ENCODE results near the gene KISS1R.

Gene KISS1R

DNA sequence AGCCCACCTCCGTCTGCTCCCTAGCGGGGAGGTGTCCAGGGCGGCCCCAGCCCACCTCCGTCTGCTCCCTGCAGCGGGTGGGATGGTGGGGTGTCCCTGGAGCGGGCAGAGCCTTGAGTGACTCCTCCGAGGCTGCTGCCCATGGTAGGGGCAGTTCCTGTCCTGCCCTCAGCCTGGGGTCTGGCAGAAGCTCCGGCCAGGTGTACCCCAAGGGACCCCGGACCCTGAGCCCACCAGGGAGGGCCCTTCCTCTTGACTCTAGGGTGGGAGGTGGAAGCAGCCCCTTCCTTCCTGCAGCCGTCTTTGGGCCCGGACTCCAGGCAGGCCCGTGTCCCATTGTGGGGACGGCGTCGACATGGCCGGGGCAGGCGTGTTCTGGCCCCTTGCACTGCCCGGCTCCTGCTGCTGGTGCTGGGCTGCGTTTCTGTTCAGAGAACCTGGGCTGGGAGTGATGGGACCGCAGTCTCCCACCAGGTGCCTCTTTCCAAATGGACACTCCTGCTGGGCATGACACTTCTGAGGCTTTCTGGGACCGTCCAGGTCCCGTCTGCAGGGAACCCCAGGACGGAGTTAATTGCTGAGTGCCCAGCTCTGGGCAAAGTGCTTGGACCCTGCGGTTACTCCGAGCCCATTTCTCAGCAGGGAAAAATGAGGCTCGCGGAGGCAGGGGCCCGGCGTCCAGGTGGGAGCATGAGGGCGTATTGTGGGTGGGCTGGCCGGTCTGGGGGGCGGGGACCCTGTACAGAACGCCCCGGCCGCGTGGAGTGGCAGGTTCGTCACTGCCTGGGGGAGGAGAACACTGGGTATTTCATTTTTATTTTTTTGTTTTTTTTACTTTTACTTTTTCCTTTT is 28.5 kb downstream of the KISS1R start:
- no peak overlapping the region for H3K4me3 ChIP-seq (ENCODE audit: control insufficient read depth in 1 of 7, extremely low read depth in 1 of 7, insufficient read depth in 4 of 7, low read depth in 2 of 7, low read length in 6 of 7)
- peaks cover 0 to 56% (median 54%) of the 10 kb centered on the region in 4 experiments for H3K4me1 ChIP-seq (ENCODE audit: control extremely low read depth in 1 of 4, control insufficient read depth in 4 of 4, insufficient read depth in 4 of 4, low read length in 3 of 4)
- H3K36me3 ChIP-seq (ENCODE audit: control insufficient read depth in 4 of 4, insufficient read depth in 4 of 4, low read length in 3 of 4) = peaks cover 0 to 31% (median 3%) of the 10 kb centered on the region in 4 experiments
- no peak for DNase-seq
- H3K9me3 ChIP-seq (ENCODE audit: control extremely low read depth in 1 of 5, control insufficient read depth in 4 of 5, insufficient read depth in 2 of 5, low read depth in 1 of 5, low read length in 4 of 5) = no peaks in the 10 kb centered on the region
- H3K27me3 ChIP-seq (replicated peaks in 2 of 5; ENCODE audit: control insufficient read depth in 4 of 5, insufficient read depth in 5 of 5, low read length in 4 of 5) = no peaks in the 10 kb centered on the region
- CTCF ChIA-PET = interaction anchor here (1.0 to 2.1 kb wide), 4 partner anchors 10 to 24 kb away, joined by 3 to 10 read pairs (median 3); no protein-coding TSS in a partner anchor
- POLR2A ChIA-PET = no interaction called here
- H3K27ac ChIP-seq (ENCODE audit: insufficient read depth in 1 of 2, low read depth in 1 of 2, low read length in 2 of 2, poor library complexity in 1 of 2, severe bottlenecking in 2 of 2) = no peak overlapping the region
- 95% methylated on average over 27 of the region's 37 CpGs for WGBS (ENCODE audit: insufficient coverage)

DNA sequence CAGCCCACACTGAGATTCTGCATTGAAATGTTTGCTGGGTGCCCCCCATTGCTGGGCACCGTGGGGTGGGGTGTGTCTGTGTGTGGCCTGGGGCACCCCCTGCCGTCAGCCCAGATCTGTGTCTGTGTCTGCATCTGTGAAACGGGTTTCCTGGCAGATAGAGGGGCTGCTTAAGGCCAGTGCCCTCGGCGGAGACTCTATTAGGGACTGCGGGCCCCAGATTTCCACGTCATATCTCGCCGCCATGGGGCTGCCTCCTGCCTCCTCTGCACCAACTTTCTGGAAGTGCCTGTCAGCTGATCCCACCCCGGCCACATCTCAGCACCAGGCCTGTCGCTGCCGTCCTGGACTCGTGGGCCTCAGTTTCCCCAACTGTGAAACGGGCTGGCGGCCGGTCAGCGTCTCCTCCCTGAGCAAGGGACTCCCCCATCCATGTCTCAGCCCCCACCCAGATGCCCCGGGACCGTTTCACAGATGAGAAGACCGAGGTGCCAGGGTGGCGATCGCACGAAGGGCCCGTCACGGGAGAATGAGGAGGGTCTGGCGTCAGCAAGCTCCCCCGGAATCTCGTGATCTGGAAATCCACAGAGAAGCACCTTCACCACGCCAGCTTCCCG is 30.1 kb downstream of the KISS1R start:
- ChIA-PET CTCF (interaction anchor here (0.5 to 2.1 kb wide), 6 partner anchors 12 to 85 kb away, joined by 3 to 10 read pairs (median 3); no protein-coding TSS in a partner anchor), POLR2A (interaction anchor here (0.6 to 1.3 kb wide), 3 partner anchors 13 to 31 kb away, joined by 3 to 5 read pairs (median 5); no protein-coding TSS in a partner anchor)
- H3K9me3 ChIP-seq (ENCODE audit: control extremely low read depth in 1 of 5, control insufficient read depth in 4 of 5, insufficient read depth in 2 of 5, low read depth in 1 of 5, low read length in 4 of 5) = no peaks in the 10 kb centered on the region
- H3K4me3 ChIP-seq (ENCODE audit: control insufficient read depth in 1 of 7, extremely low read depth in 1 of 7, insufficient read depth in 4 of 7, low read depth in 2 of 7, low read length in 6 of 7) = peak overlapping the region in 2 of 7 experiments; percentile 11 to 28
- 51% methylated on average over 28 of the region's 30 CpGs for WGBS (ENCODE audit: insufficient coverage)
- H3K27ac ChIP-seq (ENCODE audit: insufficient read depth in 1 of 2, low read depth in 1 of 2, low read length in 2 of 2, poor library complexity in 1 of 2, severe bottlenecking in 2 of 2) = no peak overlapping the region
- no peak for DNase-seq
- peaks cover 0 to 19% (median 3%) of the 10 kb centered on the region in 4 experiments for H3K36me3 ChIP-seq (ENCODE audit: control insufficient read depth in 4 of 4, insufficient read depth in 4 of 4, low read length in 3 of 4)
- no peaks in the 10 kb centered on the region for H3K27me3 ChIP-seq (replicated peaks in 2 of 5; ENCODE audit: control insufficient read depth in 4 of 5, insufficient read depth in 5 of 5, low read length in 4 of 5)
- peaks cover 0 to 53% (median 40%) of the 10 kb centered on the region in 4 experiments for H3K4me1 ChIP-seq (ENCODE audit: control extremely low read depth in 1 of 4, control insufficient read depth in 4 of 4, insufficient read depth in 4 of 4, low read length in 3 of 4)

DNA sequence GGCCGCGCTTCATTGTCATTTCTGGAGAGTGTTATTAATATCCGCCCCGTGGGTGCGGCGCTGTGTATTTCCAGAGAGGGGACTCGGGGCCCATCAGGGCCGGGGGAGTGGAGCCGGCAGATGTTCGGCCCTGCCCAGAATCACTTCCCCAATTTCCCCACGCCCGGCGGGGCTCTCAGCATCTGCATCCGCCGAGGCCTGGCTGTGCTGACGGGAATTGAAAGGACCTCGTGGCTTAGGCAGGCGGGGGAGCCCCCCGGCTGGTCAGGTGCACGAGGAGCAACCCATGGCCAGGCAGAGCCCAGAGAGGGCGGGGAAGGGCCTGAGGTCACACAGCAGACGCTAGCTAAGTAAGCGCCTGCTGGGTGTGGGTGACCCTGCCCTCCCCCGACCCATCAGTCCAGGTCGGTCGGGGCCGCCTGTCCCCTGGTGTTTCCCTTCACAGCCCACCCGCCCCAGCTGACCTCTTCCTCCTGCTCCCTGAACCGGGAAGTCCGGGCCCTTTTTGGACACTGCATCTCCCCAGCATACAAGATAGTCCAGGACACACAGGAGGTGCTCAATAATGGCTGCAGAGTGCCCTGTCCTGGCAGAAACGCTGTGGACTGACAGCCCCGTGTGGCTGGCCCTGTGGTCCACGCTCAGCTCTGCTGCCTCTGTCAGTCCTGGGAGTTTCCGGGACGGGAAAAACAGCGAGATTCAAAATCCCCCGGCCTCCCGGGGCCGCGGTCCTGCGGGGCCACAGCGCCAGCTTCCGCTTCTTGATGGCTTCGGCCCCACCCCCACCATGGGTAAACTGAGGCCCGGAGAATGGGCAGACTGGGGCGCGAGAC is 30.8 kb downstream of the KISS1R start:
- Histone ChIP-seq H3K36me3 (ENCODE audit: control insufficient read depth in 4 of 4, insufficient read depth in 4 of 4, low read length in 3 of 4) (peaks cover 0 to 12% (median 3%) of the 10 kb centered on the region in 4 experiments), H3K4me3 (ENCODE audit: control insufficient read depth in 1 of 7, extremely low read depth in 1 of 7, insufficient read depth in 4 of 7, low read depth in 2 of 7, low read length in 6 of 7) (peak overlapping the region in 3 of 7 experiments; percentile 11 to 36 (median 28)), H3K9me3 (ENCODE audit: control extremely low read depth in 1 of 5, control insufficient read depth in 4 of 5, insufficient read depth in 2 of 5, low read depth in 1 of 5, low read length in 4 of 5) (no peaks in the 10 kb centered on the region), H3K27me3 (replicated peaks in 2 of 5; ENCODE audit: control insufficient read depth in 4 of 5, insufficient read depth in 5 of 5, low read length in 4 of 5) (no peaks in the 10 kb centered on the region), H3K4me1 (ENCODE audit: control extremely low read depth in 1 of 4, control insufficient read depth in 4 of 4, insufficient read depth in 4 of 4, low read length in 3 of 4) (peaks cover 0 to 61% (median 40%) of the 10 kb centered on the region in 4 experiments), H3K27ac (ENCODE audit: insufficient read depth in 1 of 2, low read depth in 1 of 2, low read length in 2 of 2, poor library complexity in 1 of 2, severe bottlenecking in 2 of 2) (no peak overlapping the region)
- ChIA-PET POLR2A (interaction anchor here (0.6 to 1.3 kb wide), 3 partner anchors 13 to 30 kb away, joined by 3 to 5 read pairs (median 5); no protein-coding TSS in a partner anchor), CTCF (interaction anchor here (0.7 to 2.1 kb wide), 7 partner anchors 9 to 34 kb away, joined by 3 to 10 read pairs (median 3); no protein-coding TSS in a partner anchor)
- 31% methylated on average over 23 of the region's 47 CpGs for WGBS (ENCODE audit: insufficient coverage)
- peak; percentile 86 to 99 (median 98) for DNase-seq

DNA sequence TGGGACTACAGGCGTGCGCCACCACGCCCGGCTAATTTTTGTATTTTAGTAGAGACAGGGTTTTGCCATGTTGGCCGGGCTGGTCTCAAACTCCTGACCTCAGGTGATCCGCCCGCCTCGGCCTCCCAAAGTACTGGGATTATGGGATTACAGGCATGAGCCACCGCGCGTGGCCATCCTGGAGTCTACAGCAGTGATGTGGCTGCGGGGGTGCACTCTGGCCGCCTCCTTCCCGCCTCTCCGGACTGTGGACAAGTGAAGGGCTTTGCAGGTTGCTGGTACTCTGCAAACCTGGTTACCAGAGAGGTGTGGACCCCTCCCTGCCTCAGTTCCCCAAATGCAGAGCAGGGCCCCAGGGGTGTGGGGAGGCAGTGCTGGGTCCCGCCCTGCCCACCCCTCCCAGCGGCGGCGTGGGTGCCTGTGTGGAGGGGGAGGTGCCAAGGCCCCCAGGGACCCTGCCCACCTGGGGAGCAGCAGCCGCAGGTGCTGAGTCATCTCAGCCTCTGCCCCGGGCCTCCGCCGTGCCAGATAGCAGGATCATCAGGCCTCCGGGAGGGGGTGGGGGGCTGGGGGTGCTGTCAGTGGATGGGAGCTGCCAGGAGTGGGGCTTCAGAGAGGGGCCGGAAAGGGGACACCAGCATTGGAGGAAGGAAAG is 31.8 kb downstream of the KISS1R start:
- Histone ChIP-seq H3K4me3 (ENCODE audit: control insufficient read depth in 1 of 7, extremely low read depth in 1 of 7, insufficient read depth in 4 of 7, low read depth in 2 of 7, low read length in 6 of 7) (no peak overlapping the region), H3K9me3 (ENCODE audit: control extremely low read depth in 1 of 5, control insufficient read depth in 4 of 5, insufficient read depth in 2 of 5, low read depth in 1 of 5, low read length in 4 of 5) (no peaks in the 10 kb centered on the region), H3K4me1 (ENCODE audit: control extremely low read depth in 1 of 4, control insufficient read depth in 4 of 4, insufficient read depth in 4 of 4, low read length in 3 of 4) (peaks cover 0 to 68% (median 48%) of the 10 kb centered on the region in 4 experiments), H3K27ac (ENCODE audit: insufficient read depth in 1 of 2, low read depth in 1 of 2, low read length in 2 of 2, poor library complexity in 1 of 2, severe bottlenecking in 2 of 2) (no peak overlapping the region), H3K27me3 (replicated peaks in 2 of 5; ENCODE audit: control insufficient read depth in 4 of 5, insufficient read depth in 5 of 5, low read length in 4 of 5) (no peaks in the 10 kb centered on the region), H3K36me3 (ENCODE audit: control insufficient read depth in 4 of 4, insufficient read depth in 4 of 4, low read length in 3 of 4) (peaks cover 0 to 6% (median under 1%) of the 10 kb centered on the region in 4 experiments)
- CTCF ChIA-PET = interaction anchor here (0.7 to 1.5 kb wide), 4 partner anchors 10 to 33 kb away, joined by 3 to 4 read pairs (median 3); no protein-coding TSS in a partner anchor
- POLR2A ChIA-PET = interaction anchor here (1.3 kb wide), 1 partner anchor 16 kb away, joined by 5 read pairs; no protein-coding TSS in a partner anchor
- peak in 2 of 3 donors; percentile 39 to 45 for DNase-seq
- WGBS (ENCODE audit: insufficient coverage) = 97% methylated on average over 11 of the region's 25 CpGs

- Histone ChIP-seq H3K36me3 (ENCODE audit: control insufficient read depth in 4 of 4, insufficient read depth in 4 of 4, low read length in 3 of 4) (peaks cover 0 to 6% (median 0%) of the 10 kb centered on the region in 4 experiments), H3K4me1 (ENCODE audit: control extremely low read depth in 1 of 4, control insufficient read depth in 4 of 4, insufficient read depth in 4 of 4, low read length in 3 of 4) (peaks cover 0 to 63% (median 41%) of the 10 kb centered on the region in 4 experiments), H3K4me3 (ENCODE audit: control insufficient read depth in 1 of 7, extremely low read depth in 1 of 7, insufficient read depth in 4 of 7, low read depth in 2 of 7, low read length in 6 of 7) (no peak overlapping the region), H3K27ac (ENCODE audit: insufficient read depth in 1 of 2, low read depth in 1 of 2, low read length in 2 of 2, poor library complexity in 1 of 2, severe bottlenecking in 2 of 2) (no peak overlapping the region), H3K9me3 (ENCODE audit: control extremely low read depth in 1 of 5, control insufficient read depth in 4 of 5, insufficient read depth in 2 of 5, low read depth in 1 of 5, low read length in 4 of 5) (no peaks in the 10 kb centered on the region), H3K27me3 (replicated peaks in 2 of 5; ENCODE audit: control insufficient read depth in 4 of 5, insufficient read depth in 5 of 5, low read length in 4 of 5) (no peaks in the 10 kb centered on the region)
- CTCF ChIA-PET = interaction anchor here (0.5 kb wide), 1 partner anchor 16 kb away, joined by 3 read pairs; no protein-coding TSS in a partner anchor
- DNase-seq = no peak
- POLR2A ChIA-PET = no interaction called here
- 89% methylated on average over 15 of the region's 17 CpGs for whole genome bisulfite sequencing (ENCODE audit: insufficient coverage)
Observed at GRCh38 chr19:950352-951066, 33.4 kb downstream of the KISS1R start.
